Esophagus squamous epithelium (tissue), 5 donors: ENCODE measurements around the gene PCK1. TPM values are rescaled to one million over a fixed set of nuclear protein-coding genes. Genes with fewer than 3 reads are reported as not detected.

Source experiments
- DNase-seq: peaks from one replicate; lab custom pipeline; 2025; lab: John Stamatoyannopoulos, UW
- H3K27ac ChIP-seq, 4 donors: fragments of 200-600 bp; sonication (generic); one replicate each; pipeline ENCODE4 v1.5.1; 2016 to 2019; ENCODE audit warnings: mild to moderate bottlenecking in 1 of 4
- H3K27me3 ChIP-seq, 4 donors: fragments of 200-600 bp; sonication (generic); 1 replicate in 3 of 4; 2 replicates in 1 of 4; pipeline versions ENCODE4 v1.5.1 to v1.6.0; 2017 to 2021; ENCODE audit warnings: antibody characterized with exemption in 1 of 4
- H3K36me3 ChIP-seq, 3 donors: fragments of 200-600 bp; sonication (generic); one replicate each; pipeline ENCODE4 v1.5.1; 2016 to 2019
- H3K4me1 ChIP-seq, 3 donors: fragments of 200-600 bp; sonication (generic); one replicate each; pipeline ENCODE4 v1.5.1; 2017 to 2019
- H3K4me3 ChIP-seq, 4 donors: fragments of 200-600 bp; sonication (generic); 1 replicate in 3 of 4; 2 replicates in 1 of 4; pipeline ENCODE4 v1.5.1; 2016 to 2019; ENCODE audit warnings: mild to moderate bottlenecking in 2 of 4, moderate library complexity in 1 of 4
- H3K9me3 ChIP-seq, 3 donors: fragments of 200-600 bp; sonication (generic); one replicate each; pipeline ENCODE4 v1.5.1; 2016 to 2019
- POLR2A ChIP-seq, 4 donors: fragments of 450-650 bp; IDR thresholded peaks; one replicate each; pipeline ENCODE4 v1.6.1; 2017; ENCODE audit warnings: antibody characterized with exemption in 4 of 4, mild to moderate bottlenecking in 4 of 4, moderate library complexity in 3 of 4
- WGBS, 2 donors: methylation state at CpG; one replicate each; pipeline ENCODE4 v1.1.5; 2018; 5-methylcytosine and 5-hydroxymethylcytosine counted together
- intact Hi-C: fragments of 100-400 bp; cut with DNase I; formaldehyde crosslinking; loops from one replicate; pipeline ENCODE4 v1.15.0; 2022
- total RNA-seq, 4 donors: library from RNA; depleted of rRNA; stranded (reverse); fragments of >200 nt; gene quantifications; one replicate each; pipeline ENCODE4 v1.1.0, GENCODE V29; 2016
- TF ChIP-seq, protein P1 (sequence below), 6 experiments: fragments of 450-650 bp in 4 of 6; fragments of 200-600 bp in 2 of 6; sonication (generic) in 2 of 6; IDR thresholded peaks; one replicate each; pipeline ENCODE4 v1.5.1; 2016 to 2019; ENCODE audit warnings: antibody characterized with exemption in 6 of 6, mild to moderate bottlenecking in 4 of 6, moderate library complexity in 4 of 6
- donor health status: DM: yes; HTN: yes; CAD: no.

Gene PCK1
- total RNA-seq, 4 donors from 2014 or later, result 0.38 to 1.4 (median 0.65) TPM

DNA sequence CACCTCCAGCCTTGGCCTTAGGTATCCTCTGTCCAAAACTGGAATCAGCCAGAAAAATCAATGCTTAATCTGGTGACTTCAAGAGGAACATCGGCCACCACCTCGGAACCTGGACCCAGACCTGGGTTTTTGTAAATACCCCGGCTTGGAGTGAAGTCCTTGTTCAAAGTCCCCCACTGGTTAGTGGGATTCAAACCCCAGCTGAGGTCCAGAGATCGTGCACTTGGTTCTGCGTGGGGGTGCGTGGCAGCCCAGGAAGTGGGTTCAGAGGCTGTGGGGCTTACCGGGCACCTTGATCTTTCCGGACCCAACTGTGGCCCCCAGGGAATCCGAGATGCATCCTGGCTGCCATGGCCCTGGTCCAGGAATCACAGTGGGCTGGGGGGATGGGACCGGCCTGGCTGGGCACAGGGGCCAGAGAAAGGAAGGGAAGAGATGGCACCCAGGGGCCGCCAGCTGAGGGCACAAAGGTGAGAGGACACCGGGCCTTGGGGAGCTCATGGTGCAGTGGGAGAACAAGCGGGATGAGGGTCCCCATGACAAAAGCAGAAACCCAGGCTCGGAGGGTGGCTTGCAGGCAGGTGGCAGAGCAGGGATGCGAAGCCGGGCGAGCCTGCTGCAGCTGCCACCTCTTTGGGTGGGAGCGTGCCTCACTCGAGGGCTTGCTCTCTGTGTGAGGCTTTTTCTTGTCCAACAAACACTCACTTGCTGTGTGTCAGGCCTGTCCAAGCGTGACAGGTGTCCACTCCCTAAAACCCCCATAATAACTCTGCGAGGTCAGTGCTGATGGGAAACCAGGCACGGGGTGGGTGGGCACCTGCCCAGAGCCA lies 31.6 kb downstream of the PCK1 start:
- Histone ChIP-seq H3K27me3 (peaks cover 0 to 5% (median 0%) of the 10 kb centered on the region in 4 donors), H3K4me1 (peaks cover 5 to 27% (median 9%) of the 10 kb centered on the region in 3 donors), H3K4me3 (no peak overlapping the region), H3K27ac (no peak overlapping the region), H3K9me3 (peaks cover 0 to 6% (median 3%) of the 10 kb centered on the region in 3 donors), H3K36me3 (no peaks in the 10 kb centered on the region)
- intact Hi-C loops, result no loop called here
- WGBS, 2 donors, result 84 to 86% methylated on average over 11 to 14 of the region's 22 CpGs
- no peak for DNase-seq
- TF ChIP-seq, protein P1, sequence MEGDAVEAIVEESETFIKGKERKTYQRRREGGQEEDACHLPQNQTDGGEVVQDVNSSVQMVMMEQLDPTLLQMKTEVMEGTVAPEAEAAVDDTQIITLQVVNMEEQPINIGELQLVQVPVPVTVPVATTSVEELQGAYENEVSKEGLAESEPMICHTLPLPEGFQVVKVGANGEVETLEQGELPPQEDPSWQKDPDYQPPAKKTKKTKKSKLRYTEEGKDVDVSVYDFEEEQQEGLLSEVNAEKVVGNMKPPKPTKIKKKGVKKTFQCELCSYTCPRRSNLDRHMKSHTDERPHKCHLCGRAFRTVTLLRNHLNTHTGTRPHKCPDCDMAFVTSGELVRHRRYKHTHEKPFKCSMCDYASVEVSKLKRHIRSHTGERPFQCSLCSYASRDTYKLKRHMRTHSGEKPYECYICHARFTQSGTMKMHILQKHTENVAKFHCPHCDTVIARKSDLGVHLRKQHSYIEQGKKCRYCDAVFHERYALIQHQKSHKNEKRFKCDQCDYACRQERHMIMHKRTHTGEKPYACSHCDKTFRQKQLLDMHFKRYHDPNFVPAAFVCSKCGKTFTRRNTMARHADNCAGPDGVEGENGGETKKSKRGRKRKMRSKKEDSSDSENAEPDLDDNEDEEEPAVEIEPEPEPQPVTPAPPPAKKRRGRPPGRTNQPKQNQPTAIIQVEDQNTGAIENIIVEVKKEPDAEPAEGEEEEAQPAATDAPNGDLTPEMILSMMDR (IDR thresholded peaks at IDR 0.05), result no peak
- TF ChIP-seq POLR2A (IDR thresholded peaks at IDR 0.05), result no peak

DNA sequence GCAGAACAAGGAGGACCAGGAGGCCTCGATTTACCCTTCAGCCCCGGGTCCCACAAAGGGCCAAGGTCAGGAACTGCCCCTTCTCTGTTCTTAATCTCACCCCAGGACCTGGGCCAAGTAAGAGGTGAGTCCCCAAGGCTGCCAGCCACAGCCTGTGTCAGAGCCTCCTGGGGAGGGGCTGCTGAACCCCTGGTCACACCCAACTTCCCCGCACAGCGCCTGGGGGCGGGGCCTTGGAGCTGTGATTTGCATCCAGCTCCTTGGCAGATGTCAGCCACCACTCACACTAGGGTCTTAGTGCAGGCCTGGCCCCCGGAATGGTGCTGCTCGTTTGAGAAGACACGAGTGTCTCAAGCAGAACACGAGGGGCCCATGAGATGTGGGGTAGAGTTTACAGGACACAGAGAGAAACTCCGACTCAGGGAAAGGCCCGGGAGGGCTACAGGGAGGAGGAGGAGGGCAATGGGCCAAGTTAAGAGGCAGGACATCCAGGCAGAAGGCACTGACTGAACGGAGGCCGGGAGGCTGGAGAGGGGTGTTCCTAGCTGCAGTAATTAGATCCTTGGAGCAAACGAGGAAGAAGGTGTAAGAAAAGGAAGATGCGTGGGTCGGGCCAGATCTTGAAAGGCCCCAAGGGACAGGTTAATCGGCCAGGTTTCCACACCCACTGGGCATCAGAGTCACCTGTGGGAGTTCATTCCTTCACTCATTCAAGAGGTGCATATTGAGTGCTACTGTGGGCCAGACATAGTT lies 32.4 kb downstream of the PCK1 start:
- intact Hi-C loops, result no loop called here
- TF ChIP-seq POLR2A (IDR thresholded peaks at IDR 0.05), result no peak
- TF ChIP-seq, protein P1 (IDR thresholded peaks at IDR 0.05), result no peak
- WGBS, 2 donors, result 37 to 47% methylated on average over 9 to 15 of the region's 17 CpGs
- no peak overlapping the region for H3K27ac ChIP-seq
- no peaks in the 10 kb centered on the region for H3K36me3 ChIP-seq
- peaks cover 5 to 27% (median 9%) of the 10 kb centered on the region in 3 donors for H3K4me1 ChIP-seq
- no peak for DNase-seq
- H3K9me3 ChIP-seq, result no peaks in the 10 kb centered on the region
- H3K27me3 ChIP-seq, result peaks cover 0 to 6% (median 0%) of the 10 kb centered on the region in 4 donors
- H3K4me3 ChIP-seq, result no peak overlapping the region

DNA sequence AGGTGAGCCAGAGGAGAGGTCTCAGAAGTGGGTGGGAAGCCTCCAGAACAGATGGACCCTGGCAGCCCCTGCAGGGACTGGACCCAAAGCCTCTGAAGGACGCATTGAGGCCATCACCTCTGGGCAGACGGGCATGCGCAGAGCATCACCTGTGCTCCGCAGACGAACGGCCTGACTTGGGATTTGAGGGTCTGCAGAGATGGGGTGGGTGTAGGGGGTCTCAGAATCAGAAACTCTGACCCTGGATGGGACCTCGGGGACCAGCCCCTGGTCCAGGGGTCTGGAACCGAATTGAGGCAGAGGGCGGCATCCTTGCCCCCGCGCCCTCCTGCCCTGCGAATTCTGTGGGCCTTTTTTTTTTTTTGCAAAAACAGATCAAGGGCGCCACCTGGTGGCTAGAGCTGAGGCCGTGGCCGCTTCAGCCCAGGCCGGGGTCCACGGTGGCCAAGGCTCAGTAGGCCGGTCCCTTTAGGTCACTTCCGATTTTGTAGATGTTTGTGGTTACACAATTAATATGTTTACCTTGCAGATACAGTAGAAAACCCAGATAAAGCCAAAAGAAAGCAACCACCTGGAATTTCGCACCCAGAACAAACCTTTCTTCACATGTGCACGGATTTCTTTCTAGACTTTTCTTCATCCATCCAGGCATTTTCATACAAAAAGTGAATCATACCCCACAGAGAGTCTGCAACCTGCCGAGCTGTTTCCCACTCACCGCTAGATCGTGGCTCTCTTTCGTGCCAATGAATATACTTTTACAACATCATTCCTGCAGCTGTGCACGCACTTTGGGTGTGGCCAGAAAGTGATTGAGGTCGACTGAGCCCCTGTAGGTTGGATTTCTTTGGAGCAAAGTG lies 33.4 kb downstream of the PCK1 start:
- TF ChIP-seq, protein P1 (IDR thresholded peaks at IDR 0.05), result peak; percentile 76 to 93 (median 85)
- no peak for TF ChIP-seq POLR2A (IDR thresholded peaks at IDR 0.05)
- WGBS, 2 donors, result 20 to 42% methylated on average over 18 to 21 of the region's 27 CpGs
- Histone ChIP-seq H3K4me3 (no peak overlapping the region), H3K27me3 (peaks cover 0 to 6% (median 0%) of the 10 kb centered on the region in 4 donors), H3K4me1 (peaks cover 5 to 27% (median 9%) of the 10 kb centered on the region in 3 donors), H3K27ac (no peak overlapping the region), H3K36me3 (no peaks in the 10 kb centered on the region), H3K9me3 (no peaks in the 10 kb centered on the region)
- DNase-seq, result no peak
- intact Hi-C loops, result loop anchor here (2.0 kb wide), 1 partner anchor 80 kb away; no protein-coding TSS in a partner anchor

DNA sequence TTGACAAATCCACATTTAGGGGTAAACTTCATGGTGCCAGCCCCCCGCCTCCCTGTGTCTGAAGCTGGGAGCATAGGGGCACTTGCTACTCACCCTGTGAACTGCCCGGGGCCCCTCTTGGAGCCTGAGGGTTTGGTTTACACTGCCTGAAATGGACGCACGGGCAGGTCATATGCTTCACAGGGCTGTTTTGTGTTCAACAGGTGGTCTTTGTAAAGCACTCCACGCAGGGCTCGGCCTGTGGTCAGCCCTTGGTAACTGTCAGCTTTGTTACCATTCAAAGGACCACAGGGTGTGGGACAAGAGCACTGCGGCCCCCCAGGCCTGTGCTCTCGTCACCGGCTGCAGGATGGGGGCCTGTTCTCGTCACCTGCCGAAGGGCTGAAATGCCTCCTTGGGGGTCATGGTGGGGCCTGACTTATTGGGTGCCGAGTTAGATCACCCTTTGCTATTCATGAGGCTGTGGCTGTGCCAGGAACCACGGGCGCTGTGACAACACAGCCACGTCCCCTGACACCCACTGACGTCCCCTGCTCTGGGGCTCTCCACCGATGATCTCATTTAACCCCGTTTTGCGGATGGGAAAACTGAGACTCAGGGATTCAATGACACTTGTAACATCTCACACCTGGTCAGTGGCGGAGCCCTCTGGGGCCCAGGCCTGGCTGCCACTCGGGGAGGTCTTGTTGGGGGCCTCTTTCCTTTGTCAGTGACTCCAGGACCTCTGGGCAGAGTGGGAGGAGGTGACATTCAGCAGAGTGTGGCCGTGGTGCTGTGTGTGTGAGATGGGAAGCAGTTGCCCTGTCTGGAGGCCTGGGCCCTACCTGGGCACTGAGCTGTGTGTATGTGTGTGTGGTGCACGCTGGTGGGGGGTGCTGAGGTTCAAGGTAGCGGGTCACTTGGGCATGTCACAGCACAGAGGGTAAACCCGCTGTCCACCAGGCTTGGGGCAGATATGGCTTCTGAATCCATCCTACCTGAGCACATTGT lies 34.4 kb downstream of the PCK1 start:
- H3K9me3 ChIP-seq, result no peaks in the 10 kb centered on the region
- H3K27me3 ChIP-seq, result peaks cover 0 to 6% (median 0%) of the 10 kb centered on the region in 4 donors
- no peaks in the 10 kb centered on the region for H3K36me3 ChIP-seq
- intact Hi-C loops, result loop anchor here (2.0 kb wide), 2 partner anchors 81 to 613 kb away; no protein-coding TSS in a partner anchor
- H3K4me1 ChIP-seq, result peaks cover 5 to 27% (median 9%) of the 10 kb centered on the region in 3 donors
- 85% methylated on average over 8 to 16 of the region's 25 CpGs for WGBS, 2 donors
- H3K27ac ChIP-seq, result no peak overlapping the region
- DNase-seq, result no peak
- TF ChIP-seq, protein P1 (IDR thresholded peaks at IDR 0.05), result no peak
- no peak for TF ChIP-seq POLR2A (IDR thresholded peaks at IDR 0.05)
- H3K4me3 ChIP-seq, result no peak overlapping the region
